Measurements from ENCODE around the gene APOA4. TPM values are rescaled to one million over a fixed set of nuclear protein-coding genes. Genes with fewer than 3 reads are reported as not detected.
A peak's percentile ranks its signal among the peaks of the same experiment; 100 is the strongest.

Gene APOA4
- total RNA-seq, 1 experiment from 2014 or later: 3.3 TPM

DNA sequence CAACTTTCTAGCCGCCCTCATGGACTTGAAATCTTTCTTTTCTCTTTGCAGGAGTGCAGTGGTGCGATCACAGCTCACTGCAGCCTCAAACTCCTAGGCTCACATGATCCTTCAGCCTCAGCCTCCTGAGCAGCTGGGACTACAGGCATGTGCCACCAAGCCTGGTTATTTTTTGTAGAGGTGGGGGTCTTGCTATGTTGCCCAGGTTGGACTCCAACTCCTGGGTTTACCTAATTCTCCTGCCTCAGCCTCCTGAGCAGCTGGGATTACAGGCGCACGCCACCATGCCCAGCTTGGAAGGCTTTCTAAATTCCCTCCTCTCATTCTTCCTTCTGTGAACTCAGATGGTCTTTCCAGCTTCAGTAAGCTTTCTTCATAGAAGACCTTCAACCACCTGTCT is 19.0 kb upstream of the APOA4 start:
- TF ChIP-seq, protein P1, sequence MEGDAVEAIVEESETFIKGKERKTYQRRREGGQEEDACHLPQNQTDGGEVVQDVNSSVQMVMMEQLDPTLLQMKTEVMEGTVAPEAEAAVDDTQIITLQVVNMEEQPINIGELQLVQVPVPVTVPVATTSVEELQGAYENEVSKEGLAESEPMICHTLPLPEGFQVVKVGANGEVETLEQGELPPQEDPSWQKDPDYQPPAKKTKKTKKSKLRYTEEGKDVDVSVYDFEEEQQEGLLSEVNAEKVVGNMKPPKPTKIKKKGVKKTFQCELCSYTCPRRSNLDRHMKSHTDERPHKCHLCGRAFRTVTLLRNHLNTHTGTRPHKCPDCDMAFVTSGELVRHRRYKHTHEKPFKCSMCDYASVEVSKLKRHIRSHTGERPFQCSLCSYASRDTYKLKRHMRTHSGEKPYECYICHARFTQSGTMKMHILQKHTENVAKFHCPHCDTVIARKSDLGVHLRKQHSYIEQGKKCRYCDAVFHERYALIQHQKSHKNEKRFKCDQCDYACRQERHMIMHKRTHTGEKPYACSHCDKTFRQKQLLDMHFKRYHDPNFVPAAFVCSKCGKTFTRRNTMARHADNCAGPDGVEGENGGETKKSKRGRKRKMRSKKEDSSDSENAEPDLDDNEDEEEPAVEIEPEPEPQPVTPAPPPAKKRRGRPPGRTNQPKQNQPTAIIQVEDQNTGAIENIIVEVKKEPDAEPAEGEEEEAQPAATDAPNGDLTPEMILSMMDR (IDR thresholded peaks at IDR 0.05; ENCODE audit: insufficient read depth in 1 of 2, low read depth in 1 of 2, low read length in 1 of 2, severe bottlenecking in 1 of 2, unreplicated experiment in 1 of 2): no peak
- no peaks in the 10 kb centered on the region for H3K9me3 ChIP-seq
- DNase-seq: no peak
- POLR2A ChIA-PET: no interaction called here
- H3K27me3 Mint-ChIP-seq (ENCODE audit: insufficient read depth, unreplicated experiment): no peaks in the 10 kb centered on the region
- H3K4me3 ChIP-seq (ENCODE audit: low read depth, low read length): no peak overlapping the region
- no peaks in the 10 kb centered on the region for H3K9me3 Mint-ChIP-seq (ENCODE audit: unreplicated experiment)
- no TSS peak for BruUV-seq (replicated peaks)
- H3K27me3 ChIP-seq (replicated peaks; ENCODE audit: control insufficient read depth, insufficient read depth, low read length): no peaks in the 10 kb centered on the region
- peak overlapping the region; percentile 93 for H3K27ac Mint-ChIP-seq (ENCODE audit: unreplicated experiment)
- CTCF ChIA-PET: interaction anchor here (0.7 to 1.3 kb wide), 2 partner anchors 51 to 254 kb away, joined by 4 to 5 read pairs; partner anchors contain the start of gene APOA5
- peaks cover 68% of the 10 kb centered on the region for H3K4me1 ChIP-seq
- no peak overlapping the region for H3K4me3 Mint-ChIP-seq (ENCODE audit: unreplicated experiment)
- peaks cover 6% of the 10 kb centered on the region for H3K36me3 ChIP-seq (ENCODE audit: control insufficient read depth, insufficient read depth, low read length)
- peaks cover 54% of the 10 kb centered on the region for H3K36me3 Mint-ChIP-seq (ENCODE audit: insufficient read depth, unreplicated experiment)
- peaks cover 53% of the 10 kb centered on the region for H3K4me1 Mint-ChIP-seq (ENCODE audit: low read depth, unreplicated experiment)
- intact Hi-C loops (cut with micrococcal nuclease; ENCODE audit: unreplicated experiment): loop anchor here (2.0 kb wide), 2 partner anchors 13 to 35 kb away; partner anchors contain the start of gene APOC3

DNA sequence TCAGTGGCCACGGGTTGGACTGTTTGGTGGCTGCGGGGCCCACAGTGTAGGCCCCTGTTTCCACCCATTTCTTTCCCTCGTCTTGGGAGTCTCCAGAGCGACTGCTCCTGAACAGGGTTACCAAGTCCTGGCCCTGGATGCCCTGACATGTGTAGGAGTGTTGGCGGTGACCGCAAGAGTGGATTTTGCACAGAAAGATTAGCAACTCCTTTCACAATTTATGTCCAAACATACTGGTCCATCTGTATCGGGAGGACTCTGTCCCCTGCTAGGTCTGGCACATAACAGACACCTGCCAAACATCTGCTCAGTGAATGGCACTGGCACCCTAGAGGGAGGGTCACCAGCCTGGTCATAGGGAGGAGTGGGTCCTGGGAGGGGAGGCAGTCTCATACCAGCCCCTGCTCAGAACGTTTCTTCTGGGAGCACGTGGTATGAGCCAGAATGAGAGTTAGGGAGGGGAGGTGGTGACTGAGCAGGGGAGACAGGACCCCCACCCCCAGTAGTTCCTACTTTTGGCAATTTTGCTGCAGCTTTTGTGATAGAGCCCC is 17.7 kb upstream of the APOA4 start:
- no TSS peak for BruUV-seq (replicated peaks)
- no peaks in the 10 kb centered on the region for H3K9me3 ChIP-seq
- TF ChIP-seq, protein P1 (IDR thresholded peaks at IDR 0.05; ENCODE audit: insufficient read depth in 1 of 2, low read depth in 1 of 2, low read length in 1 of 2, severe bottlenecking in 1 of 2, unreplicated experiment in 1 of 2): no peak
- Mint-ChIP-seq H3K4me3 (ENCODE audit: unreplicated experiment) (no peak overlapping the region), H3K36me3 (ENCODE audit: insufficient read depth, unreplicated experiment) (peaks cover 54% of the 10 kb centered on the region), H3K4me1 (ENCODE audit: low read depth, unreplicated experiment) (peaks cover 61% of the 10 kb centered on the region), H3K27me3 (ENCODE audit: insufficient read depth, unreplicated experiment) (no peaks in the 10 kb centered on the region), H3K27ac (ENCODE audit: unreplicated experiment) (peak overlapping the region; percentile 27), H3K9me3 (ENCODE audit: unreplicated experiment) (no peaks in the 10 kb centered on the region)
- no peak for DNase-seq
- no peak overlapping the region for H3K4me3 ChIP-seq (ENCODE audit: low read depth, low read length)
- peaks cover 81% of the 10 kb centered on the region for H3K4me1 ChIP-seq
- H3K36me3 ChIP-seq (ENCODE audit: control insufficient read depth, insufficient read depth, low read length): peaks cover 9% of the 10 kb centered on the region; the same call in 1 of the 2 replicates
- intact Hi-C loops (cut with micrococcal nuclease; ENCODE audit: unreplicated experiment): no loop called here
- CTCF ChIA-PET: interaction anchor here (1.1 to 1.3 kb wide), 3 partner anchors 11 to 53 kb away, joined by 3 to 4 read pairs (median 3); partner anchors contain the start of genes APOA5, APOC3 and ZPR1
- no peaks in the 10 kb centered on the region for H3K27me3 ChIP-seq (replicated peaks; ENCODE audit: control insufficient read depth, insufficient read depth, low read length)
- POLR2A ChIA-PET: interaction anchor here (0.6 kb wide), 1 partner anchor 65 kb away, joined by 10 read pairs; no protein-coding TSS in a partner anchor

DNA sequence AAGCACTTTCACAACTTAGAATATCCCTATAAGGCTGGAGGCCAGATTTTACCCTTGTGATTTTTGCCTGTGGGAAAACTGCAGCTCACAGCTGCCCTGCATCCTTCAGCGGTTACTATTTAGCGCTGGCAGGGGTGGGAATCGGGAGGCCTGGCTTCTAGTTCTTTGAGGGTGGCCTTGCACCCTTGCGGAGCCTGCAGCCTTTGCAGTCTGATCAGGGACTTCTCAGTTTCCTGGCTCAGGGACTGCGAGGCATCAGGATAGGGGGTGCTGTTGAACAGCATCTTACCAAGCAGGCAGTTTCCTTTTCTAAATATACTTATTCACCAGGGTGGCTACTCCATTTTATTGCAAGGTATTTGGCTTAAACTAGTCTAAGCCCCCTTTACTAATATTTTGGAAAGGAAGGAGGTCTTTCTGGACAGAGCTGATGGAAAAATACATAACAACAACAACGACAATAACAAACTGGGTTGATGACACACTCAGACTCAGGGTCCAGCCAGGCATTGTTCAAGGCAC is 17.2 kb upstream of the APOA4 start:
- no TSS peak for BruUV-seq (replicated peaks)
- no peak overlapping the region for H3K4me3 Mint-ChIP-seq (ENCODE audit: unreplicated experiment)
- POLR2A ChIA-PET: interaction anchor here (1.7 kb wide), 1 partner anchor 304 kb away, joined by 6 read pairs; the partner anchor contains the start of gene PAFAH1B2
- intact Hi-C loops (cut with micrococcal nuclease; ENCODE audit: unreplicated experiment): no loop called here
- H3K9me3 ChIP-seq: no peaks in the 10 kb centered on the region
- peaks cover 9% of the 10 kb centered on the region; the same call in 1 of the 2 replicates for H3K36me3 ChIP-seq (ENCODE audit: control insufficient read depth, insufficient read depth, low read length)
- TF ChIP-seq, protein P1 (IDR thresholded peaks at IDR 0.05; ENCODE audit: insufficient read depth in 1 of 2, low read depth in 1 of 2, low read length in 1 of 2, severe bottlenecking in 1 of 2, unreplicated experiment in 1 of 2): peak in 1 of 2 experiments; percentile 37
- H3K36me3 Mint-ChIP-seq (ENCODE audit: insufficient read depth, unreplicated experiment): peaks cover 48% of the 10 kb centered on the region
- DNase-seq: no peak
- H3K27me3 Mint-ChIP-seq (ENCODE audit: insufficient read depth, unreplicated experiment): no peaks in the 10 kb centered on the region
- no peak overlapping the region for H3K4me3 ChIP-seq (ENCODE audit: low read depth, low read length)
- peaks cover 61% of the 10 kb centered on the region for H3K4me1 Mint-ChIP-seq (ENCODE audit: low read depth, unreplicated experiment)
- no peaks in the 10 kb centered on the region for H3K9me3 Mint-ChIP-seq (ENCODE audit: unreplicated experiment)
- CTCF ChIA-PET: interaction anchor here (0.6 to 1.6 kb wide), 3 partner anchors 11 to 557 kb away, joined by 3 to 4 read pairs (median 3); partner anchors contain the start of gene APOC3
- H3K4me1 ChIP-seq: peaks cover 87% of the 10 kb centered on the region
- H3K27ac Mint-ChIP-seq (ENCODE audit: unreplicated experiment): peak overlapping the region; percentile 10
- no peaks in the 10 kb centered on the region for H3K27me3 ChIP-seq (replicated peaks; ENCODE audit: control insufficient read depth, insufficient read depth, low read length)

All from Caco-2 (cell line).